Gastroesophageal sphincter (tissue), 3 donors: ENCODE results near the gene CEBPB.

Source experiments
- EP300 ChIP-seq: sonication (generic); formaldehyde crosslinking; IDR thresholded peaks from one replicate; pipeline ENCODE4 v1.6.1; 2017; ENCODE audit warnings: antibody characterized with exemption, mild to moderate bottlenecking
- POLR2A ChIP-seq, 2 donors: fragments of 450-650 bp; IDR thresholded peaks; one replicate each; pipeline ENCODE4 v1.6.1; 2017; ENCODE audit warnings: antibody characterized with exemption in 2 of 2, mild to moderate bottlenecking in 2 of 2, moderate library complexity in 1 of 2
- TF ChIP-seq, protein P1 (sequence below), 4 experiments: fragments of 200-600 bp in 2 of 4; fragments of 450-650 bp in 2 of 4; sonication (generic) in 1 of 4; IDR thresholded peaks; one replicate each; pipeline ENCODE4 v1.5.1; 2017 to 2019; ENCODE audit warnings: antibody characterized with exemption in 4 of 4, mild to moderate bottlenecking in 2 of 4, moderate library complexity in 2 of 4

DNA sequence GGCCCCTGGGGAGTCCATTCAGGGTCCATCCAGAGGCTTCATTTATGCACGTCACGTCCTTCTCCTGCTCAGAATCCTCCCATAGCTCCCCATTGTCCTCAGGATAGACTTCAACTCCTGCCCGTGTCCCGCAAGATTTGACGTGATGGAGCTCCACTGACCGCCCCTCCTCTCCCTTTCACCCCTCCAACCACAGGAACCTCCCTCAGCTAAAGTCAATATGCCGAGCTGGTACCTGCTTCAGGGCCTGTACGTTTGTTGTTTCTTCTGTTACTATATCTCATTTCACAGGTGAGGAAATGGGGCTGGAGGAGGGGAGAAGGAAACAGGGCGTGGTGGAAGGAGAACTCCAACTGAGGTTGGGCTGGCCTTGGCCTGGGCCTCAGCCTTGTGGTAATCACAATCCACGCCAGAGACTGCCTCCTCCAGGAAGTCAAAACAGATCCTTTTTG, 38.6 kb downstream of the CEBPB start:
- TF ChIP-seq, protein P1, sequence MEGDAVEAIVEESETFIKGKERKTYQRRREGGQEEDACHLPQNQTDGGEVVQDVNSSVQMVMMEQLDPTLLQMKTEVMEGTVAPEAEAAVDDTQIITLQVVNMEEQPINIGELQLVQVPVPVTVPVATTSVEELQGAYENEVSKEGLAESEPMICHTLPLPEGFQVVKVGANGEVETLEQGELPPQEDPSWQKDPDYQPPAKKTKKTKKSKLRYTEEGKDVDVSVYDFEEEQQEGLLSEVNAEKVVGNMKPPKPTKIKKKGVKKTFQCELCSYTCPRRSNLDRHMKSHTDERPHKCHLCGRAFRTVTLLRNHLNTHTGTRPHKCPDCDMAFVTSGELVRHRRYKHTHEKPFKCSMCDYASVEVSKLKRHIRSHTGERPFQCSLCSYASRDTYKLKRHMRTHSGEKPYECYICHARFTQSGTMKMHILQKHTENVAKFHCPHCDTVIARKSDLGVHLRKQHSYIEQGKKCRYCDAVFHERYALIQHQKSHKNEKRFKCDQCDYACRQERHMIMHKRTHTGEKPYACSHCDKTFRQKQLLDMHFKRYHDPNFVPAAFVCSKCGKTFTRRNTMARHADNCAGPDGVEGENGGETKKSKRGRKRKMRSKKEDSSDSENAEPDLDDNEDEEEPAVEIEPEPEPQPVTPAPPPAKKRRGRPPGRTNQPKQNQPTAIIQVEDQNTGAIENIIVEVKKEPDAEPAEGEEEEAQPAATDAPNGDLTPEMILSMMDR (IDR thresholded peaks at IDR 0.05): no peak
- TF ChIP-seq EP300 (no peak), POLR2A (IDR thresholded peaks at IDR 0.05) (no peak)
